OCI-LY1 (cell line): ENCODE results near the gene NMB.

ENCODE experiments used
- H2AFZ ChIP-seq: fragments of 200-600 bp; sonication (generic), shearing (Covaris generic); 2 replicates; pipeline ENCODE4 v1.6.0; 2014; ENCODE audit warnings: antibody characterized with exemption, mild to moderate bottlenecking, low read length
- H3F3A ChIP-seq: fragments of 200-600 bp; sonication (generic), shearing (Covaris generic); 2 replicates; pipeline ENCODE4 v1.6.0; 2014; ENCODE audit warnings: mild to moderate bottlenecking, antibody characterized with exemption, low read length, moderate library complexity; ENCODE audit not compliant: insufficient read depth
- H3K27ac ChIP-seq: fragments of 200-600 bp; sonication (generic); 2 replicates; pipeline ENCODE4 v1.5.1; 2014; ENCODE audit warnings: low read length, mixed run types, mild to moderate bottlenecking, low read depth; ENCODE audit not compliant: poor library complexity, severe bottlenecking
- H3K27me3 ChIP-seq: fragments of 200-600 bp; sonication (generic); 2 replicates; pipeline ENCODE4 v1.6.0; 2014; ENCODE audit warnings: antibody characterized with exemption, mild to moderate bottlenecking, low read length, moderate library complexity; ENCODE audit not compliant: insufficient read depth
- H3K36me3 ChIP-seq: fragments of 200-600 bp; sonication (generic); 2 replicates; pipeline ENCODE4 v1.6.1; 2014; ENCODE audit warnings: mild to moderate bottlenecking, antibody characterized with exemption, low read length, moderate library complexity, mixed read lengths; ENCODE audit not compliant: insufficient read depth
- H3K4me1 ChIP-seq: fragments of 200-600 bp; sonication (generic); 2 replicates; pipeline ENCODE4 v1.5.1; 2014; ENCODE audit warnings: mild to moderate bottlenecking, low read length, moderate library complexity; ENCODE audit not compliant: insufficient read depth, severe bottlenecking
- H3K4me2 ChIP-seq: fragments of 200-600 bp; sonication (generic), shearing (Covaris generic); 2 replicates; pipeline ENCODE4 v1.6.1; 2014; ENCODE audit warnings: low read length
- H3K4me3 ChIP-seq: fragments of 200-600 bp; sonication (generic); 2 replicates; pipeline ENCODE4 v1.5.1; 2014; ENCODE audit warnings: low read length, low read depth, mild to moderate bottlenecking, mixed read lengths; ENCODE audit not compliant: poor library complexity, severe bottlenecking
- H3K79me2 ChIP-seq: fragments of 200-600 bp; shearing (Covaris generic); 2 replicates; pipeline ENCODE4 v1.6.1; 2016; ENCODE audit warnings: mixed run types, low read length, mixed read lengths; ENCODE audit not compliant: insufficient read depth
- H3K9ac ChIP-seq: fragments of 200-600 bp; sonication (generic), shearing (Covaris generic); 2 replicates; pipeline ENCODE4 v1.6.1; 2014; ENCODE audit warnings: mild to moderate bottlenecking, low read length, mixed read lengths
- H3K9me2 ChIP-seq: fragments of 200-600 bp; sonication (generic), shearing (Covaris generic); 2 replicates; pipeline ENCODE4 v1.6.1; 2014; ENCODE audit warnings: low read depth, mild to moderate bottlenecking, low read length, mixed read lengths
- H3K9me3 ChIP-seq: fragments of 200-600 bp; shearing (Covaris generic); 2 replicates; pipeline ENCODE4 v1.6.1; 2014; ENCODE audit warnings: low read length, mixed read lengths
- H4K20me1 ChIP-seq: fragments of 200-600 bp; sonication (generic), shearing (Covaris generic); 2 replicates; pipeline ENCODE4 v1.6.0; 2016; ENCODE audit warnings: mild to moderate bottlenecking, low read length; ENCODE audit not compliant: insufficient read depth
- EZH2 ChIP-seq: fragments of 200-600 bp; sonication (generic), shearing (Covaris generic); IDR thresholded peaks from 2 replicates; pipeline ENCODE4 v1.8.0; 2017; ENCODE audit warnings: borderline replicate concordance, mixed run types, mild to moderate bottlenecking, antibody characterized with exemption, low read length, moderate library complexity, mixed read lengths
- TF ChIP-seq, protein P1 (sequence below): fragments of 200-600 bp; sonication (generic), shearing (Covaris generic); IDR thresholded peaks from 2 replicates; pipeline ENCODE4 v1.5.1; 2017; ENCODE audit warnings: mild to moderate bottlenecking, antibody characterized with exemption, low read length, moderate library complexity, mixed read lengths

NMB gene

DNA sequence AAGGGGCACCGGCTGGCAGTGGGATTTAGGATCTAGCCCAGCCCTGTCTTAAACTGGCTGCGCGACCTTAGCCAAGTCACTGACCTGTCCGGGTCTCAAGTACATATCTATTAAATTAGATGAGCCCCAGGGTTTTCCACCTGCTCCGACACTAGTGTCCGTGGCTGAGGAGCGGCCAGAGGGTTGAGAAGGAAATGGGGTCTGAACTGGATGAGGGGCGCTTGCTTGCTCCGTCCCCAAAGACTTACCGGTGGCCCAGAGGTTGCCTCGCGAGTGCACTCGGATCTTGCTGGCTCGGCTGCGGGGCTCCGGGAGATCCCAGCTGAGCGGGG is 285 bp downstream of the NMB start:
- no peaks in the 10 kb centered on the region for H4K20me1 ChIP-seq
- H2AFZ ChIP-seq, result no peak overlapping the region
- H3K9me2 ChIP-seq, result no peaks in the 10 kb centered on the region
- H3K27ac ChIP-seq, result peak overlapping the region; percentile 27
- TF ChIP-seq EZH2, result no peak
- TF ChIP-seq, protein P1, sequence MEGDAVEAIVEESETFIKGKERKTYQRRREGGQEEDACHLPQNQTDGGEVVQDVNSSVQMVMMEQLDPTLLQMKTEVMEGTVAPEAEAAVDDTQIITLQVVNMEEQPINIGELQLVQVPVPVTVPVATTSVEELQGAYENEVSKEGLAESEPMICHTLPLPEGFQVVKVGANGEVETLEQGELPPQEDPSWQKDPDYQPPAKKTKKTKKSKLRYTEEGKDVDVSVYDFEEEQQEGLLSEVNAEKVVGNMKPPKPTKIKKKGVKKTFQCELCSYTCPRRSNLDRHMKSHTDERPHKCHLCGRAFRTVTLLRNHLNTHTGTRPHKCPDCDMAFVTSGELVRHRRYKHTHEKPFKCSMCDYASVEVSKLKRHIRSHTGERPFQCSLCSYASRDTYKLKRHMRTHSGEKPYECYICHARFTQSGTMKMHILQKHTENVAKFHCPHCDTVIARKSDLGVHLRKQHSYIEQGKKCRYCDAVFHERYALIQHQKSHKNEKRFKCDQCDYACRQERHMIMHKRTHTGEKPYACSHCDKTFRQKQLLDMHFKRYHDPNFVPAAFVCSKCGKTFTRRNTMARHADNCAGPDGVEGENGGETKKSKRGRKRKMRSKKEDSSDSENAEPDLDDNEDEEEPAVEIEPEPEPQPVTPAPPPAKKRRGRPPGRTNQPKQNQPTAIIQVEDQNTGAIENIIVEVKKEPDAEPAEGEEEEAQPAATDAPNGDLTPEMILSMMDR, result no peak
- no peaks in the 10 kb centered on the region for H3K79me2 ChIP-seq
- peaks cover under 1% of the 10 kb centered on the region; the same call in 1 of the 2 replicates for H3K36me3 ChIP-seq
- H3K9me3 ChIP-seq, result no peaks in the 10 kb centered on the region
- H3K4me1 ChIP-seq, result peaks cover 54% of the 10 kb centered on the region
- 0 out of 2 replicates have a peak, but pooled peaks cover 2% of the 10 kb centered on the region for H3F3A ChIP-seq
- no peaks in the 10 kb centered on the region for H3K27me3 ChIP-seq
- peak overlapping the region; percentile 78 for H3K9ac ChIP-seq
- peak overlapping the region; percentile 91 for H3K4me2 ChIP-seq
- peak overlapping the region; percentile 68 for H3K4me3 ChIP-seq

DNA sequence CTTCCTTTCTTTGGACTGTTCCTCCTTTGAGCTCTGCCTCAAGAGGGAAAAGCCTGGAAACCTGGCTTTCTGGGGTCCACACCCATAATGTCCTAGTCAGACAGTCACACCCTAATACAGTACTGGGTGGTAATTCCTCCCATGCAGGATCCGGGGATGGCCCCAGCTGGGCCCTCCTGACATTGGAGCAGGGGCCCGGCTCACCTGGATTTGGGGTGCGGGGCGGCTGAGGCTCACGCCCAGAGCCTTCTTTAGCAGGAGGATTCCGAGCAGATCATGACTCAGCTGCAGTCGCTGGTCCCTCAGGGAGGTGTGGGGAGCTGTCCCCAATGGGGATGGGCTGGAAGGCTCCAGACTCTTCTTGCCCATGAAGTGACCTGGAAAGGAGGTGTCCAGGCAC is 1.0 kb downstream of the NMB start:
- no peaks in the 10 kb centered on the region for H3K9me3 ChIP-seq
- peak overlapping the region; percentile 91 for H3K4me2 ChIP-seq
- no peaks in the 10 kb centered on the region for H3K9me2 ChIP-seq
- no peaks in the 10 kb centered on the region for H4K20me1 ChIP-seq
- H3K27me3 ChIP-seq, result no peaks in the 10 kb centered on the region
- H3K9ac ChIP-seq, result peak overlapping the region; percentile 78
- H2AFZ ChIP-seq, result no peak overlapping the region
- TF ChIP-seq, protein P1, result no peak
- no peak for TF ChIP-seq EZH2
- H3K4me1 ChIP-seq, result peaks cover 60% of the 10 kb centered on the region
- no peaks in the 10 kb centered on the region for H3K79me2 ChIP-seq
- H3K27ac ChIP-seq, result peak overlapping the region; percentile 27
- peaks cover 8% of the 10 kb centered on the region; the same call in 1 of the 2 replicates for H3K36me3 ChIP-seq
- H3F3A ChIP-seq, result 0 out of 2 replicates have a peak, but pooled peaks cover 2% of the 10 kb centered on the region
- peak overlapping the region; percentile 68 for H3K4me3 ChIP-seq

DNA sequence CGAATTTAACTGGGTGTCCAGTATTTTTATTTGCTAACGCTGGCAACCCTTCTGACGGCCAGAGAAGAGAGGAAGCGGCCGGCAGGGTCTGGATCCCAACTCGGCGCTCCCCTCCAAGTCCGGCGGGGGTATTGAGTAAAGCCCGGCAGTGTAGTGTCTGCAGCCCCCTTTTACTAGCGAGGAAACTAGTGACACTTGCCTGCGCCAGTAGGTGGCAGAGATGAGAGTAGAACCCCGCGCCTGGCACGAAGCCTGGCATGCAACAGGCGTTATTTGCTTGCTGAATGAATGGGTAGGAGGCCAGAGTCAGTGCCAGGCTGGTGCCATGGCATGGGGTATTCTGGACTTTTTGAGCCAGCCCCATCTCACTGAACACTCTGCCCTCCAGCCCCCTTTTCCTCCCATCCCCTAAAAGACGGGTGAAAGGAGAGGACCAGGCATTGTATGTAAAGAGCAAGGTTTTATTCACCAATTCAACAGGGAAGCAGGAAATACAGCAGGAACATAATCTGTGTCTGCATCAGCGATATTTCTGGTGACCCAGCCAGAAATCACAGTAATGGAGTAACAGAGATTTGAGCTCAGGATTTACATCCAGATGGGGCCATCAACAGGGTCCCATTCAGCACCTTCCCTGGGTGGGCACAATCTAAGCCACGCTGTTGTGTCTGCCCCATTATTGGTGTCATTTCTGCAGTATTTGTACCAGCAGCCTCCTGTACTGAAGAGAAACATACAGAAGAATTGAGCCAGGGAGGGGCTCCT is 3.1 kb downstream of the NMB start:
- Histone ChIP-seq H2AFZ (no peak overlapping the region), H4K20me1 (no peaks in the 10 kb centered on the region), H3K9ac (peak overlapping the region; percentile 88), H3K4me3 (peak overlapping the region; percentile 88), H3K79me2 (no peaks in the 10 kb centered on the region), H3K27ac (peak overlapping the region; percentile 76), H3K9me2 (no peaks in the 10 kb centered on the region), H3K36me3 (peaks cover 24% of the 10 kb centered on the region; the same call in 1 of the 2 replicates), H3K9me3 (no peaks in the 10 kb centered on the region), H3K27me3 (no peaks in the 10 kb centered on the region), H3K4me2 (peak overlapping the region; percentile 94), H3F3A (0 out of 2 replicates have a peak, but pooled peaks cover 2% of the 10 kb centered on the region), H3K4me1 (peaks cover 52% of the 10 kb centered on the region)
- TF ChIP-seq, protein P1, result peak; percentile 83
- TF ChIP-seq EZH2, result no peak
